ENCODE measurements around the gene DUSP16. TPM values are rescaled to one million over a fixed set of nuclear protein-coding genes. Genes with fewer than 3 reads are reported as not detected.

Gene DUSP16
- total and polyA plus RNA-seq, 2 of the 8 experiments (the other 6 are each of a cell fraction or from before 2014, with no cell fraction given) = 31.6 to 55.9 TPM

DNA sequence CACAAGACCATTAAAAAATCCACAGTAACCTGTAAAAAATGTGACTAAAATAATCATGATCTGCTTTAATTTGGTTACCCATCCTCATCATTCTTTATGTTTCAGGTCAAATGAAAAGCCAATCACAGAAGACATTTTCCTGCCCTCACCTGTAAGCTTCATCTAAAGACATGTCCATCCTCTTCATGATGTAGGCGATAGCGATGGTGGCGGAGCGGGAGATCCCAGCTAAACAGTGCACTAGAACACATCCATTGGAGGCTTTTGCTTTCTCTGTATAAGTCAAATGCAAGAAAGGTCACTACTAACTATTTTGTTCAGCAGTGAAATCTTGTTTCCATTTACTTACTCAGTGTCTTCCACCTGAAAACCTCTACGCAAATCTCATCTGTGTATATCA, 82.6 kb downstream of the DUSP16 start (continued):
- TF ChIP-seq, protein P1, sequence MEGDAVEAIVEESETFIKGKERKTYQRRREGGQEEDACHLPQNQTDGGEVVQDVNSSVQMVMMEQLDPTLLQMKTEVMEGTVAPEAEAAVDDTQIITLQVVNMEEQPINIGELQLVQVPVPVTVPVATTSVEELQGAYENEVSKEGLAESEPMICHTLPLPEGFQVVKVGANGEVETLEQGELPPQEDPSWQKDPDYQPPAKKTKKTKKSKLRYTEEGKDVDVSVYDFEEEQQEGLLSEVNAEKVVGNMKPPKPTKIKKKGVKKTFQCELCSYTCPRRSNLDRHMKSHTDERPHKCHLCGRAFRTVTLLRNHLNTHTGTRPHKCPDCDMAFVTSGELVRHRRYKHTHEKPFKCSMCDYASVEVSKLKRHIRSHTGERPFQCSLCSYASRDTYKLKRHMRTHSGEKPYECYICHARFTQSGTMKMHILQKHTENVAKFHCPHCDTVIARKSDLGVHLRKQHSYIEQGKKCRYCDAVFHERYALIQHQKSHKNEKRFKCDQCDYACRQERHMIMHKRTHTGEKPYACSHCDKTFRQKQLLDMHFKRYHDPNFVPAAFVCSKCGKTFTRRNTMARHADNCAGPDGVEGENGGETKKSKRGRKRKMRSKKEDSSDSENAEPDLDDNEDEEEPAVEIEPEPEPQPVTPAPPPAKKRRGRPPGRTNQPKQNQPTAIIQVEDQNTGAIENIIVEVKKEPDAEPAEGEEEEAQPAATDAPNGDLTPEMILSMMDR (IDR thresholded peaks at IDR 0.05; ENCODE audit: control extremely low read depth in 1 of 3, insufficient read depth in 1 of 3, low read depth in 1 of 3, low read length in 3 of 3) = no peak
- TF ChIP-seq SIX5 (IDR thresholded peaks at IDR 0.05; ENCODE audit: low read depth, low read length) = no peak
- no peak for TF ChIP-seq POU5F1 (IDR thresholded peaks at IDR 0.05; ENCODE audit: low read depth, low read length)
- no peak for TF ChIP-seq ZNF274 (IDR thresholded peaks at IDR 0.05; ENCODE audit: borderline replicate concordance, extremely low read depth, low read length)
- TF ChIP-seq SP1 (IDR thresholded peaks at IDR 0.05; ENCODE audit: low read depth, low read length) = no peak
- no peak for TF ChIP-seq RXRA (IDR thresholded peaks at IDR 0.05; ENCODE audit: insufficient read depth, low read depth, low read length)
